ENCODE measurements around the gene ABHD17A. TPM values are rescaled to one million over a fixed set of nuclear protein-coding genes. Genes with fewer than 3 reads are reported as not detected.

The ABHD17A gene
- polyA plus RNA-seq, 1 experiment: 48.8 TPM

DNA sequence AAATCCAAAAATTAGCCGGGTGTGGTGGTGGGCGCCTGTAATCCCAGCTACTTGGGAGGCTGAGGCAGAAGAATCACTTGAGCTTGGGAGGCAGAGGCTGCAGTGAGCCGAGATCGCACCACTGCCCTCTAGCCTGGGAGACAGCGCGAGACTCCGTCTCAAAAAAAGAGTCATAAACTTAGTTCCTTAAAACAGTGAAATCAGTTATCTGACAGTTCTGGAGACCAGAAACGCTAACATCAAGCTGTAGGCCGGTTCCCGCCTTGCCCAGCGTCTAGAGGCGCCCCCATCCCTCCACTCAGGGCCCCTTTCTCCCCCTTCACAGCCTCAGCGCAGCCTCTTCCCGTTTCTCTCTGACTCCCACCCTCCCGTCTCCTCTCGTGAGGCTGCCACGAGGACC, 31.9 kb upstream of the ABHD17A start:
- H3K27me3 ChIP-seq (ENCODE audit: control insufficient read depth, insufficient read depth, low read length): no peaks in the 10 kb centered on the region
- TF ChIP-seq, protein P1, sequence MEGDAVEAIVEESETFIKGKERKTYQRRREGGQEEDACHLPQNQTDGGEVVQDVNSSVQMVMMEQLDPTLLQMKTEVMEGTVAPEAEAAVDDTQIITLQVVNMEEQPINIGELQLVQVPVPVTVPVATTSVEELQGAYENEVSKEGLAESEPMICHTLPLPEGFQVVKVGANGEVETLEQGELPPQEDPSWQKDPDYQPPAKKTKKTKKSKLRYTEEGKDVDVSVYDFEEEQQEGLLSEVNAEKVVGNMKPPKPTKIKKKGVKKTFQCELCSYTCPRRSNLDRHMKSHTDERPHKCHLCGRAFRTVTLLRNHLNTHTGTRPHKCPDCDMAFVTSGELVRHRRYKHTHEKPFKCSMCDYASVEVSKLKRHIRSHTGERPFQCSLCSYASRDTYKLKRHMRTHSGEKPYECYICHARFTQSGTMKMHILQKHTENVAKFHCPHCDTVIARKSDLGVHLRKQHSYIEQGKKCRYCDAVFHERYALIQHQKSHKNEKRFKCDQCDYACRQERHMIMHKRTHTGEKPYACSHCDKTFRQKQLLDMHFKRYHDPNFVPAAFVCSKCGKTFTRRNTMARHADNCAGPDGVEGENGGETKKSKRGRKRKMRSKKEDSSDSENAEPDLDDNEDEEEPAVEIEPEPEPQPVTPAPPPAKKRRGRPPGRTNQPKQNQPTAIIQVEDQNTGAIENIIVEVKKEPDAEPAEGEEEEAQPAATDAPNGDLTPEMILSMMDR (IDR thresholded peaks at IDR 0.05; ENCODE audit: insufficient read depth, low read depth, low read length): no peak
- ChIA-PET CTCF (no interaction called here), POLR2A (no interaction called here)
- no peak overlapping the region for H3K4me3 ChIP-seq (ENCODE audit: low read depth, low read length)
- no peak for DNase-seq (ENCODE audit: low read depth)
- peaks cover 26% of the 10 kb centered on the region for H3K36me3 ChIP-seq (ENCODE audit: control insufficient read depth, insufficient read depth, low read length)

- H3K36me3 ChIP-seq (ENCODE audit: control insufficient read depth, insufficient read depth, low read length): peaks cover 22% of the 10 kb centered on the region
- no peak for DNase-seq (ENCODE audit: low read depth)
- H3K27me3 ChIP-seq (ENCODE audit: control insufficient read depth, insufficient read depth, low read length): no peaks in the 10 kb centered on the region
- TF ChIP-seq, protein P1 (IDR thresholded peaks at IDR 0.05; ENCODE audit: insufficient read depth, low read depth, low read length): no peak
- POLR2A ChIA-PET: no interaction called here
- H3K4me3 ChIP-seq (ENCODE audit: low read depth, low read length): no peak overlapping the region
- CTCF ChIA-PET: interaction anchor here (1.5 kb wide), 1 partner anchor 15 kb away, joined by 3 read pairs; no protein-coding TSS in a partner anchor
Observed at GRCh38 chr19:1914826-1915341, 29.6 kb upstream of the ABHD17A start.

- peaks cover 21% of the 10 kb centered on the region for H3K36me3 ChIP-seq (ENCODE audit: control insufficient read depth, insufficient read depth, low read length)
- H3K27me3 ChIP-seq (ENCODE audit: control insufficient read depth, insufficient read depth, low read length): no peaks in the 10 kb centered on the region
- DNase-seq (ENCODE audit: low read depth): no peak
- ChIA-PET CTCF (interaction anchor here (1.5 kb wide), 1 partner anchor 16 kb away, joined by 3 read pairs; no protein-coding TSS in a partner anchor), POLR2A (no interaction called here)
- no peak overlapping the region for H3K4me3 ChIP-seq (ENCODE audit: low read depth, low read length)
- TF ChIP-seq, protein P1 (IDR thresholded peaks at IDR 0.05; ENCODE audit: insufficient read depth, low read depth, low read length): no peak
Observed at GRCh38 chr19:1913781-1914577, 28.7 kb upstream of the ABHD17A start.

DNA sequence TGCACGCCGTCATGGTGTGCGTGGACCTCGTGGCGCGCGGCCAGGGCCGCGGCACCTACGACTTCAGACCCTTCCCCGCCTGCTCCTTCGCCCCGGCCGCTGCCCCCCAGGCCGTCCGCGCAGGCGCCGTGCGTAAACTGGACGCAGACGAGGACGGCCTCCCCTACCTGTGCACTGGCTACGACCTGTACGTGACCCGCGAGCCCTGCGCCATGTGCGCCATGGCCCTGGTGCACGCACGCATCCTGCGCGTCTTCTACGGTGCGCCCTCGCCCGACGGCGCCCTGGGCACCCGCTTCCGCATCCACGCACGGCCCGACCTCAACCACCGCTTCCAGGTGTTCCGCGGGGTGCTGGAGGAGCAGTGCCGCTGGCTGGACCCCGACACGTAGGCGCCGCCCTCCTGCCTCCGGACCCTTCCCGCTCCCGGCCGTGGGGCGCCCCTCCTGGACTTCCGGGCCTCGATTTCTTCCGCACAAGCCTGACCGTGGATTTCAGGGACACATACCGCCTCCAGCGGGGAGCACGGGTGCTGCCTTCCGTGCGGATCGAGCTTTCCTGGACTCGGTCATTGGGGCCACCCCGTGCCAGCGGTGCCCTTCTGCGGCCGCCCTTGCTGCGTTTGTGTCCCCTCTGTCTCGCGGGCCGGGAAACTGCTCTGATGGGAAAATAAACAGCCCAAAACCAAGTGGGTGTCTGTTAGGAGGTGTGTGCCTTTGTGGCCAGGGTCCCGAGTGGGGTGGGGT, 27.6 kb upstream of the ABHD17A start:
- TF ChIP-seq, protein P1 (IDR thresholded peaks at IDR 0.05; ENCODE audit: insufficient read depth, low read depth, low read length): no peak
- ChIA-PET CTCF (no interaction called here), POLR2A (no interaction called here)
- Histone ChIP-seq H3K4me3 (ENCODE audit: low read depth, low read length) (no peak overlapping the region), H3K27me3 (ENCODE audit: control insufficient read depth, insufficient read depth, low read length) (no peaks in the 10 kb centered on the region), H3K36me3 (ENCODE audit: control insufficient read depth, insufficient read depth, low read length) (peaks cover 19% of the 10 kb centered on the region)
- no peak for DNase-seq (ENCODE audit: low read depth)

- peaks cover 16% of the 10 kb centered on the region for H3K36me3 ChIP-seq (ENCODE audit: control insufficient read depth, insufficient read depth, low read length)
- POLR2A ChIA-PET: no interaction called here
- CTCF ChIA-PET: no interaction called here
- H3K27me3 ChIP-seq (ENCODE audit: control insufficient read depth, insufficient read depth, low read length): no peaks in the 10 kb centered on the region
- DNase-seq (ENCODE audit: low read depth): no peak
- H3K4me3 ChIP-seq (ENCODE audit: low read depth, low read length): no peak overlapping the region
- TF ChIP-seq, protein P1 (IDR thresholded peaks at IDR 0.05; ENCODE audit: insufficient read depth, low read depth, low read length): no peak
Observed at GRCh38 chr19:1911995-1912394, 26.7 kb upstream of the ABHD17A start.

Data from BJ (cell line).